EL (cell line): ENCODE measurements around the gene PFKL.
"Not testable (repeated sequence)": the region's sequence is repeated elsewhere in the genome, so short reads cannot be mapped to it uniquely, and the experiment has no call there.

ENCODE experiments used
- DNase-seq: peaks from one replicate; pipeline ENCODE4 v3.0.0-alpha.2; 2016

Gene PFKL

GRCh38 chr21:44349416-44349846 is 49.6 kb downstream of the PFKL start:
- no peak for DNase-seq

GRCh38 chr21:44349847-44350772 is 50.3 kb downstream of the PFKL start:
- no peak for DNase-seq

DNA sequence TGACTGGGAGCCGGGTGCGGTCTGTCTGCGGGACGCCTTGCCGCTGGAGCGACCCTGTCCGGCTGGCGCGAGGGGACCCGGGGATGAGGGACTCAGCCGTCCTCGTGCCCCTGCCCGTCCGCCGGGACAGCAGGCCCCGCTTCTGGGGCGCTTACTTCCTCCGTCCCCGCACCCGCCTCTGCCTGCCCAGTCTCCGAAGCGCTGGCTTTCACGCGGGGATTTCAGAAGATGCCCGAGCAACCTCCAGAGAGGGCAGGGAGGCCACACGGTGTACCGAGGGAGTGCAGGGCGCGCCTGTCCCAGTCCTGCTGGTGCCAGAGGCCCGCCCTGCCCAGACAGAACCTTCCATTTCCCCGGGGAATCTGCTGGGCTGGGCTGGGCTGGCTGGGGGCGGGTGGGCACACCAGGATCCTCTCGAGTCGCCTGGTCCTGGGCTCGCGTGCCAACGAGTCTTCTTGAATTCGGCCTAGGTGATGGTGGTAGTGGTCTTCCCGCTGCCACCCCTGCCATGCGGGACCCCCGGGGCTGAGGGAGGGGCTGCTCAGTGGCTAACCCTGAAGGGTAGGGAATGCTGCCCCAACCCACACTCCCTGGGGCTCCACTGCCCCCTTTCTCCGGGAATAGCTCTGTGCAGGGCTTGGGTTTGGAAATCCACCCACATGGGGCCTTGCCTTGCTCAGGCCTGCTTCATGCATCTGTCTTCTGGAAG is 51.1 kb downstream of the PFKL start:
- no peak for DNase-seq

DNA sequence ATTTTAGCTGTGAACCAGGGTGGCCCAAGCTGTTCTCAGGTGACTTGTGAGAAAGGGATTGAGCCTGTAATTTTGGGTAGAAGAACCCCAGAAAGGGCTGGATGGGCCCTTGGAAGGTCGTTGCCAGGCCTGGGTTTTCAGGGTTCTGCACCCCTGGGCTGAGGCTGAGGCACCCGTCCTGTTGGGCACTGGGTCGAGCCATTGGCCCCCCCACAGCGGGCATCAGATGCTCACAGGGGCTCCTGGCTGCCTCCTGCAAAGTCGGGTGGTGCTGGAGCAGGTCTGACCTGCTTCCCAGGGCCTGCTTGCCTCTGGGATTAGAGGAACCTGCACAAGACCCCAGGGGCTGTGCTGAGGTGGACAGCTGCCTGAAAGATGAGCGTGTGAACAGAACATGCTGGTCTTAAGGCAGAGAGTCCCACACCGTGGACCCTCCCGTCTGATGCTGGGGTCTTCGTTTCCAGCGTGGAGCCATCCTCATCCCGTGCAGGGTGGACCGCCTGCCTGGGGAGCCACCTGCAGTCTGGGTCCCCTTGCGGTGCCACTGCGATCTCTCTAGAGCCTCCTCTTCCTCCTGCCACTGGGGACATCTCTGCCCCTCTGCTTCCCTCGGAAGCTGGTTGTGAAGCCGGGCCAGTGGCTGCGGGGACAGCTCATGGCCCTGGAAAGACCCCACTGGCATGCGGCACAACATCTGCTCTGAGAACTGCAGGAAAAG is 51.8 kb downstream of the PFKL start:
- DNase-seq = no peak

- no peak for DNase-seq
Observed at GRCh38 chr21:44352253-44352860, 52.5 kb downstream of the PFKL start.

DNA sequence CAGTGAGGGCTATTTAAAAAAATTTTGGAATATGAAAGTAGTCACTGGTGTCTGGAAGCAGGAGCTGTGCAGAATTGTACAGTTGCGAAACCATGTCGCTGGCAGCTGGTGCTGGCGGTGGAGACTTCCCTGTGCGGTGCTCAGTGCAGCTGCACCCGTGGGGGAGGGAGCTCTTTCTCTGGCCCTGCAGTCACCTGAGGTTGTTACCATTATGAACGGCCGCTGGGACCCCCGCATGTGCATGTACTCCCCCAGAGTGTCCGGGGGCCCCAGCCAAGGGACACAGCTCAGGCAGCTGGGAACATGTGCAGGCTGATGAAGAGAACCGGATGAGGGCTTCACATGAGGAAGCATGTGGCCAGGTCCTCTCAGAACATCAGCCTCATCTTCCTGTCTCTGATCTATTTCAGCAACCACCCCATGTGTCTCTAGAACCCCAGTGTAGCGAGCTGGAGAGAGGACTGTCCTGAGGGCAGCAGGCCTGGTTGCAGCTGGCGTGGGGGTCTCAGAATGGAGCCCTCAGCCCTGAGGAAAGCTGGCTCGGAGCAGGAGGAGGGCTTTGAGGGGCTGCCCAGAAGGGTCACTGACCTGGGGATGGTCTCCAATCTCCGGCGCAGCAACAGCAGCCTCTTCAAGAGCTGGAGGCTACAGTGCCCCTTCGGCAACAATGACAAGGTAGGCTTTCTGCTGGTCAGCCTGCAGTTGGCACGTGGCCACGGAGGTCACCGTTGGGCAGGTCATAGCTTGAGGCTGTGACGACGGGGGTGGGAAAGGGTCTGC is 53.5 kb downstream of the PFKL start, which contains the start of gene TRPM2:
TSS of gene TRPM2 (plus strand) at position 431 of the 780 bp plus-strand sequence. CDS start at position 511, 80 bp downstream.
- no peak for DNase-seq

- no peak for DNase-seq
Observed at GRCh38 chr21:44354001-44354405, 54.1 kb downstream of the PFKL start.

GRCh38 chr21:44354775-44355771 is 55.2 kb downstream of the PFKL start:
- no peak for DNase-seq

GRCh38 chr21:44356160-44356559 is 56.3 kb downstream of the PFKL start:
- no peak for DNase-seq

GRCh38 chr21:44356636-44357035 is 56.8 kb downstream of the PFKL start:
- no peak for DNase-seq

DNA sequence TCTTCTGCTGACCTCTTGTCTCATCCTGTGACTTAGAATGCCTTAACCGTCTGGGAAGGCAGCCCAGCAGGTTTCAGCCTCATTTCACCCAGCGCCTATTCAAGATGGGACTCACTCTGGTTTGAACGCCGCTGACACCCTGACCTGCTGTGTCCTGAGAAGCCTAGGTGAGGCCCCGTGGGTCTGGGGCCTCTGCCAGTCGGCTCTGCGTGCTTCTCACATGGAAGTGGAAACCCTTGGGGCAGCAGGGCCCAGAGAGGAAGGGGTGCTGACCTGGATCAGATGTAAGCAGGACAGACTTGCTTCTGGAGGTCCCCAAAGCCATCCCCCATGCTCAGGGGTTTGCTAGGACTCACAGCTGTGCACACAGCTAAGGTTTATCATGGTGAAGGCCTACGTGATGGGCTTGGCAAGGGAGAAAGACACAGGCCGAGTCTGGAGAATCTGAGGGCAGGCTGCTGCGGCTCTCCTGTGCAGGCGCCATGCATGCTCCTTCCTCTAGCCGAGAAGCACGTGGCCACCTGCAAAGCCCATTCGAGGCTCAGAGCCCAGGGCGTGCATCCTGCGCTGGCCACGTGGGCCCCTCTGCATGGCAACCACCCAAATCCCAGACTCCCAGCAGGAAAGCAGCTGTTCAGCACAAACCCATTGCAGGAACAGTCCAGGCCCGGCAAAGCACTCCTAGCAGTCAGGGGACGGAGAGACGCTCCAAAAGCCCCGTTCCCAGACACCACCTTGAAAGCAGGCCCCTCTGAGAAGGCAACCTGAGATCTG is 57.4 kb downstream of the PFKL start:
- no peak for DNase-seq

- DNase-seq = no peak
Observed at GRCh38 chr21:44359396-44359795, 59.5 kb downstream of the PFKL start.

- DNase-seq = no peak
Observed at GRCh38 chr21:44360159-44360558, 60.3 kb downstream of the PFKL start.

GRCh38 chr21:44361903-44362302 is 62.0 kb downstream of the PFKL start:
- not testable (repeated sequence) for DNase-seq

GRCh38 chr21:44363278-44363677 is 63.4 kb downstream of the PFKL start:
- no peak for DNase-seq

DNA sequence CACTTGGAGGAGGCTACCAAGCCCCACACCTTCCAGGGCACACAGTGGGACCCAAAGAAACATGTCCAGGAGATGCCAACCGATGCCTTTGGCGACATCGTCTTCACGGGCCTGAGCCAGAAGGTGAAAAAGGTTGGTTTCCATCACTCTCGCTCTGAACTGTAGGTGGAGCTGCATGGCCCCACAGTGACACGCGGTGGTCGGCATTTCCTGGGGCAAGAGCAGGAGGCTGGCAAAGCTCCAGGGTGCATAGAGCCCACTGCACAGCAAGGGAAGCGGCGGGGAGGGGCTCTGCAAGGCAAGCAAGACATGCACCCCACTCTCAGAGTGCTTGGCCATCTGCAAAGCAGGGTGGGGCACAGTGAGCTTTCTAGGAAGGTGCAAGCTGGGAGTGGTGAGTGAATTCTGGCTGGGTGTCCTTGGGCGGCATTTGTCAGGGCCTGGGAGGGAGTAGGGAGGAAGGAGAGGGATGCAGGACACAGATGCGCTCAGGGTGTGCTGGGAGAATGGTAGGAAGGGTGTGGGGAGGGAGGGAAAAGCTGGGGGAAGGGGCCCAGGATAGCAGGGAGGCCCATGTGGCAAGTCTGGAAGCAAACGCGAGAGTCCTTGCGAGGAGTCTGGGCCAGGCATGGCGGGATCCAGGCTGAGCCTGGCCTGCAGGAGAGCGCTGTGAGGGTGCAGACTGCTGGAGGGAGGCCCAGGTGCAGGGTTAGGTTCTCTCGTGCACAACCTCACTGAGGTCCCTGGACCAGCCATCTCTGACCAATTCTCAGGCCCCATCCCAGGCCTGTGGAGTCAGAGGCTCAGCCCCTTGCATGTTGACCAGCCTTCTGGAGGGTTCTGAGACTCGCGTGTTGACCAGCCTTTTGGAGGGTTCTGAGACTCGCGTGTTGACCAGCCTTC is 64.5 kb downstream of the PFKL start:
- DNase-seq = no peak

- no peak for DNase-seq
Observed at GRCh38 chr21:44365251-44365966, 65.6 kb downstream of the PFKL start.

DNA sequence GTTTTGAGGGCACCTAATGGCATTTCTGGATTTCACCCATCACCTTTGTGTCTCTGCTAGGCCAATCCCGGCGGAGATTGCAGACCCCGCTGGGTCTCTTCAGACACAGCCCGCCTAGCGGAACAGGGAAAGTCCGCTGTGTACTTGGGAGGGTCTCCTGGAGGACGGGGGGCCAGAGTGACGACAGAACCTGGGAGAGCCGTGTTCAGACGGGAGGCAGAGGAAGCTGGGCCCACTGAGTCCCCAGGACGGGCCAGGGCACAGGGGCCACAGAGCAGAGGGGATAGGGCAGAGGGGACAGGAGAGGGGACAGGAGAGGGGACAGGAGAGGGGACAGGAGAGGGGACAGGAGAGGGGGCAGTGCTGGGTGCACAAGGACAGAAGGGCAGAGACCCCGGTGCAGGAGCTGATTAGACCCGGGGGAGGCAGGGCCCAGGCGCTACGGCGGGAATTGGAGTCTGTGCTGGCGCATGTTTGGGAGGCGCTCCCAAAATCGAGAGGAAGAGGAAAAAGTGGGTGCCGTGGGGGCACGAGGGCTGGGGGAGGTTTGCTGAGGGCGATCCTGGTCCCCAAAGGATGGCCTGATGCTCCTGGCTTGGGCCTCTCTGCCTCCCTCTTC is 66.2 kb downstream of the PFKL start:
- no peak for DNase-seq
